GM15510 (cell line): ENCODE measurements around the gene NMRK1.
A peak's percentile ranks its signal among the peaks of the same experiment; 100 is the strongest.

Experiments used
- POLR2A ChIP-seq: IDR thresholded peaks from 3 replicates; pipeline ENCODE4 v1.6.1; 2011; ENCODE audit warnings: borderline replicate concordance; ENCODE audit not compliant: insufficient read length; ENCODE audit errors: extremely low read depth

NMRK1 gene

DNA sequence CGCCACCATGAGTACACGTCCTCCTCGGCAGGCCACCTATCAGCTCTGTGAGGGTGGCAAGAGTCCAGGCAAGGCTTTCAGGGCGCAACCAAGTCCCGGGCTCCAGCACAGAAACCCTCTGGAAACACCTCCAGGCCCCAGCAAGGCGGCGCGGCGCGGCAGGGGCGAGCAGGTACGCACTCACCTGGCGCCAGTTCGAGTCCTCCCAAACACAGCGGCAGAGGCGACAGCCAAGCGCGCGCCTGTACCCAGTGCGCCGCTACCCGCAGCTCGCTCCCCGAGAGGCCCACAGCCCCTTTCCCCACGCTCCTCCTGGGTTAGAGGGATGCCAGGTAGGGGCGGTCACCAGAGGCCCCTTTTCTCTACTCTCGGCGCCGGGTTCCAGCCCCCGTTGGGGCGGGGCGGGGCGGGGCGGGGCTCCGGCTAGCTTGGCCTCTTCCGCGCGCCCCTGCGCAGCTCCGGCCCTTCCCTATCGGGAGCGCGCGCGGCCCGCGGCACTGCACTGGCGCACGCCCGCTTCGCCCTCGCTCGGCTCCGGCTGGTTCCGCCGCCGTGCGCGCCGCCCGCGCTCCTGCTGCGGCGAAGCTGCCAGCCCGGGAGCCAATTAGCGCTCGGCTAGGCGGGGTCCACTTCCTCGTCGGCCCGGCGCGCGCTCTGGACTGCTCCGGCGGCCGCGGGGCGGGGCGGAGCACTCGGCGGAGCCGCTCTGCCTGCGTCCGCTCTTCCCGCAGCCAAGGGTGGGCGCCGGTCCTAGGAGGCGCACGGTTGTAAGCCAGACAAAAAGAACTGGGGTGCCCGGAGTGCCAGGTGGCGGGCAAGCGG is at the start of gene NMRK1, which contains the start of gene OSTF1:
TSS of gene NMRK1 (minus strand) at position 332 of the 822 bp plus-strand sequence. CDS start 5,040 bp downstream, outside the sequence.
TSS of gene OSTF1 (plus strand) at position 691 of the 822 bp plus-strand sequence. CDS start 179 bp downstream, outside the sequence.
- peak; percentile 80 for TF ChIP-seq POLR2A

GRCh38 chr9:75134495-75134894 is 46.5 kb upstream of the NMRK1 start:
- TF ChIP-seq POLR2A: no peak

DNA sequence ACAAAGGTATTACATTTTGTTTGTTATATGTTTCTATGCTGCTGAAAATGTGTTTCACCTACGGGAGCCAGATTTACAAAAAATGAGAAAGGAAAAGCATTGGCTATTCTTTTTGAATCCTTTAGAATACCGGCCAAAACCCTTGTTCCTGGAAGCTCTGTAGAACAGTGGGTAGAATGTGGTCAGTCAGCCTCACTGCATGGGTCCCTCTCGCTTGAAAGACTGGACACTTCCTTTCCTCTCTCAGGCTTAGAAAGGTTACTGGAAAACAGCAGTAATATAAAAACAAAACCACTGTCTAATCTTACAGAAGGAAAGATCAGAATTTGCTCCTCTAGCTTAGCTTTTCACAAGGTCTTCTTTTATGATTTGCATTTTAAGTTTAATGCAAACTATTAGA is 45.4 kb upstream of the NMRK1 start:
- TF ChIP-seq POLR2A: no peak

DNA sequence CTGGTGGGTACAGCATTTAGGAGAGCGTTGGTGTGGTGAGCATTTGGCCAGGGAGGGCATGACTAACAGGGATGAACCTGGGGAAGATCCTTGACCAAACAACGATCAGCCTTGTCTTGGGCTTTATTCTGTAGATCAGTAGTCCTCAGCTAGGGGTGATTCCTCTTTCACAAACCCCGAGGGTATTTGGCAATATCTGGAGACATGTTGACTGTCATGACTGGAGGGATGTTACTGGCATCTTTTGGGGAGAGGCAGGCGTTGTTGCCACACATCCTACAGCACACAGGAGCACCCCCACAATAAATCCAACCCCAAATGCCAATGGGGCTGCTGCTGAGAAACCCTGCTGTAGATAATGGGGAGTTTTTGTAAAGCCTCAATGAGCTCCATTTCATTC is 44.3 kb upstream of the NMRK1 start:
- no peak for TF ChIP-seq POLR2A

- TF ChIP-seq POLR2A: no peak
Observed at GRCh38 chr9:75131700-75132099, 43.7 kb upstream of the NMRK1 start.

DNA sequence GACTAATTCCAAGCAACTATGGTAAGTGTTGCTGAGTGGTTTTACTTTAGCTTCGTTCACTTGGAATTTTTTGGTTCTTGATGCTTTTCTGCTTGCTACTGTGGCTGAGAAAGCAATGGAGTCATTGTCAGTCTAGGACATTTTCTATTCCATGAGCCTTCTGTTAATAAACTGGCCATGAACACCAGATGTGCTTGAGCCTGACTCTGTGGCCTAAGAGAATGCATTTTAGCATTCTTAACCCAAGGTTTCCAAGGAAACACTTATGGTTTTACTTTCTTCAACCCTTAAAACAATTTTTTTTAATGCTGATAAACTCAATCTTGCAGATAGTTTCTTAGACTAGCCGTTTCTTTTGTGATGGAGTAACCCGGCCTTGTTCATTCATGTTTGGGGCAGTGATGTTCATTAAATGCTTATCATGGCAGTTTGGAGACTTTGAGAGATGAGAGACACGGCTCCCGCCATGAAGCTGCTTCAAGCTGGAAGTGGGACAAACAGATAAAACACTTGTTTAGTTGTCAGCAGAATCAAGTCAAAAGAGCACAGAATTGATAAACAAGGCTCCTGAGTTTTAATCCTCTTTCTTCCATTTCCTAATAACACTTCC is 42.8 kb upstream of the NMRK1 start:
- no peak for TF ChIP-seq POLR2A

DNA sequence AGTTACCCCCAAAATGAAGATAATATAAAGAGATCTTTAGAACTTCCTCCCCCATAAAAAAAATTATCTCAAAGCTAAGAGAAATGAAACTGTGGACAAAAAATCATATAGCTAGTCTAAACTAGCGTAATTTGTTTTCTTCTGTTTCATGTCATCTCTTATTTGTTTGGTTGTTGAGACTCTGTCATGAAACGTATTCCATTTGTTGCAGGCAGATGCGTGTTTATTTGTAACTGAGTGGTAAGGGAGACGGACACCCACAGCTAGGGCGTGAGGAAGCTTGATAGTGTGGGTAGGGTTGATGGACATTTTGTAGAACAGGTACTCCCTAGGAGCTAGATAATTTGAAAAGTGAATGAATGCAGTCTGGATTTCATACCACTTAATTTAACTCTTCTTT is 42.2 kb upstream of the NMRK1 start:
- TF ChIP-seq POLR2A: no peak

DNA sequence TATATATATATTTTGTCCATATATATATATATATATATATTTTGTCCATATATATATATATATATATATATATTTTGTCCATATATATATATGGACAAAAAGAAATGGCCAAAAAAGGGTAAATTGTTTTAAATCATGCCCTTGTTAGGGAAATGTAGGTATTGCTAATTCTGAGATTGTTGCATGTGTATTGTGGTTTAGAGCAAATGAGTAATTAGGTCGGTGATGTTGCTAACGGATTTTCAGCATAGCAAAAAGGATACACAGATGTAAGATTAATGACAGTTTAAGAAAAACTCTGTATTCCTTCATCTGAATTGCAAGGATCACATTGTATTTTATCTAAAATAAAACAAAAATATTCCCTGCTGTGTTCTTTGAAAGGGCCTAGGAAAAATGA is 40.6 kb upstream of the NMRK1 start:
- TF ChIP-seq POLR2A: no peak

- no peak for TF ChIP-seq POLR2A
Observed at GRCh38 chr9:75123696-75124095, 35.7 kb upstream of the NMRK1 start.

- no peak for TF ChIP-seq POLR2A
Observed at GRCh38 chr9:75121914-75122558, 34.1 kb upstream of the NMRK1 start.

DNA sequence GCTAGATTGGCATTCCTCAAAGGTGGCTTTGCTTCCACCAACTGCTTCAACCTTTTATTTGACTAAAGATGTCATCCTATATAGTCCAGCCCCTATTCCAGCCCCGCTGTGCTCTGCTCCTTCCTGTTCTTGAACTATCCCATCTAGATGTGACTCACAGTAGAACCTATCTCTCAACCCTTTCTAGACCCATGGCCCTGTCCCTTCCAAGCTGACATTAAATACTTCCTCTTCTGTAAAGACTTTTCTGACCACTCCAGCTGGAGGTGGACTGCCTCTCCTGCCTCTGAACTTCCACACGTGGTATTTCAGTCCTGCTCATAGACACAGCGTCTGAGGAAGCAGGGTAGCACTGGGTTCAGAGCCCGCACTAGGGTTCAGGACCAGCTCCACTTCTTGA is 32.7 kb upstream of the NMRK1 start:
- TF ChIP-seq POLR2A: no peak

- TF ChIP-seq POLR2A: no peak
Observed at GRCh38 chr9:75117564-75117963, 29.6 kb upstream of the NMRK1 start.

DNA sequence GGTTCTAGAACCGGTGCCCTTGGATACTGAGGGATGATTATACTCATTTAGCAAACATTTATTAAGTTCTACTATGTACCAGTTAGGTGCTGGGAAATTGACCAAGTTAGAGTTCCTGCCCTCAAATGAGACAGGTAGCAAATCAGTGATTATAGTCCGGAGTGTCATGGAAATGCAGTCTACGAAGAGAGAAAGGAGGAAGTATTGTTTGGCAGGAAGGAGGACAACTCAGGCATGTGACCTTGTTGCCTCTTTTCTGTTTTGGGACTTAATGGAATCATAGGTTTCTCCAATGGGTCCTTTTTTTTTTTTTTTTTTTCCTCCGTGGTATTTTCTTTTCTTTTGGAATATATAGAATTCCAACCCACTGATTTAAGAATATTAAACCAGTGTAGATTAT is 28.4 kb upstream of the NMRK1 start:
- TF ChIP-seq POLR2A: no peak

DNA sequence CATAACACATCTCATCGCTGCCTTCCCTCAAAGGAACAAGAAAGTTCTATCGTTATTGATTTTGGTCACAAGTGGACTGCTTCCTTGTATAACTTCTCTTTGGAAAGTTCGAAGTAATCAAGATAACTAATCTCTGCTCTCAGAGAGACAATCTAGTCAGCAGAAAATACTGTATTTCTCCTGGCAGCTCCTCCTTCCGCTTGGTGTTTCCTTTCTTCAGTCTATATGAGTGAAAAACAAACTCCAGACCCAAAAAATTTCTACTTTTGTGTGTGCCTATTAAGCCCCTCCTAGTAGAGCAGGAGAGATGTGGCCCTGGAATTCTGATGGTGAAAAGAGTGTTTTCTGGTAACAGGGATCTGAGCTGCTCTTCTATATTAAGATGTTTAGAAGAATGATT is 24.8 kb upstream of the NMRK1 start:
- TF ChIP-seq POLR2A: no peak

DNA sequence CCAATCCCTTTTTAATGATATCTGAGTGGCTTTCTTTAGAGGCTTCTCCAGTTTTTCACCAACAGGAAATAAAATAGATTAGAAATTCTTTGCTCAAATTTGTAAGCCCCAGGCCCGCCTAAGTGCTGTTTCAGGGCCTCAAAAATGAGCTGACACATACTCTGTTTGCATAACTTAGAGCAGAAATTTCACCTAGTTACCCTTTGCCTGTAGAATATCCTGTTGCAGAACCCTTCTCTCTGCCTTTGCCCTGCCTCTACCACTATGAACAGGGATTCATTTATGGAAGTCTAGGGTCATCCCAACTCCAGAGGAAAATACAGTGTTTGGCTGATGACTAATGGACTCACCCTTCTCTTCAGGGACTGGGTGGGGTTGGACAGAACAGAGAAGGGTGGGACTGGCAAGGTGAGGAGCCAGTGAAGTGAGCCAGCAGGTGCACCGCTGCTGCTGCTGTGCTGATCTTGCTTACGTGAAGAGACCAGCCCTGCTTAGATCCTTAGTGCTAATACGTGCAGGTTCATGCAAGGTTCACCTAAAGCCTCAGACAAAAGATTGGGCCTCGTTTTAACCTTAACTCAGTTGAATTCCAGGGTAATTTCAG is 23.2 kb upstream of the NMRK1 start:
- TF ChIP-seq POLR2A: no peak
